ENCODE data around the gene ARF1. TPM values are rescaled to one million over a fixed set of nuclear protein-coding genes. Genes with fewer than 3 reads are reported as not detected.
A peak's percentile ranks its signal among the peaks of the same experiment; 100 is the strongest.

ARF1 gene
- total and polyA plus RNA-seq, 2 donors (not counting 1 experiment from before 2014, with no cell fraction given), result 193 to 389 TPM

DNA sequence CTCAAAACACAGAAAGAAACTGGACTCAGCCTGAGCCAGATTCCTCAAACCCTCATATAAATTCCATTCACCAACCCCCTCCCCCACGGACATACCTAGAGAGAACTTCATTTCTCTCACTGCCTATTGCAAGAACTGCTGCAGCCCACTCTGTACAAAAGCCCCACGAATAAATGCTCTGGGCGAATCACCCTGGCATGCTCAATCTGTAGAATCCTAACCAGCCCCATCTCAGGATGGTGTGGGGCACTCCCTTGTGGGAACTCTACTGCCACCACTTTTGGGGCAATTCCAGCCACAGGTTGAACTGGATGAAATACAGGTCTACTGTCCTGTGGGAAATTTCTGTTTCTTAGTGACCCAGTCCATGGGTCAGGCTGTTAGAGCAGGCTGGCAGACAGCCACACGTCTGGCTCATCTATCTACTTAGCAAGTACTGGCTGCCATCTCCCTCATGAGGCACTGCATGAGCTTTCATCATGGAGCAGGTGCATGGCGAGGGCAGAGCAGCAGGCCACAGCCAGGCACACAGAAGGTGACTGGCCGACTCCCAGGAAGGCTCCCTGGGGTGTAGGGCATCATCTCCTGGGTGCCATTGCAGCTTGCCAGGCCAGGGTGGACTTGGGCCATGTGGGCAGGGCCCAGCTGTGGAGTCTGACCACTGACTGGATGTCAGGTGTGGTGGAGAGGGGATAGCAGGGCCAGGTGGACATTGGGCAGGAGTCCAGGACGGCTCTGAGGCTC, 22.2 kb downstream of the ARF1 start:
- no peak overlapping the region for H2AFZ ChIP-seq (ENCODE audit: insufficient read depth, low read depth, low read length, poor library complexity, severe bottlenecking)
- peaks cover 34% of the 10 kb centered on the region for H3K79me2 ChIP-seq (ENCODE audit: control insufficient read depth, insufficient read depth, low read length)
- peaks cover 26% of the 10 kb centered on the region for H4K20me1 ChIP-seq (ENCODE audit: control insufficient read depth, insufficient read depth, low read length, poor library complexity, severe bottlenecking)
- Mint-ChIP-seq H3K27me3 (no peaks in the 10 kb centered on the region), H3K4me3 (peak overlapping the region; percentile 99), H3K4me1 (peaks cover 40% of the 10 kb centered on the region), H3K27ac (peak overlapping the region; percentile 73), H3K9me3 (ENCODE audit: insufficient read depth) (no peaks in the 10 kb centered on the region)
- H3K9ac ChIP-seq (ENCODE audit: low read length), result no peak overlapping the region
- no peak for TF ChIP-seq EZH2 (IDR thresholded peaks at IDR 0.05; ENCODE audit: borderline replicate concordance, insufficient read depth, low read depth, low read length, poor library complexity, severe bottlenecking)
- TF ChIP-seq, protein P1, sequence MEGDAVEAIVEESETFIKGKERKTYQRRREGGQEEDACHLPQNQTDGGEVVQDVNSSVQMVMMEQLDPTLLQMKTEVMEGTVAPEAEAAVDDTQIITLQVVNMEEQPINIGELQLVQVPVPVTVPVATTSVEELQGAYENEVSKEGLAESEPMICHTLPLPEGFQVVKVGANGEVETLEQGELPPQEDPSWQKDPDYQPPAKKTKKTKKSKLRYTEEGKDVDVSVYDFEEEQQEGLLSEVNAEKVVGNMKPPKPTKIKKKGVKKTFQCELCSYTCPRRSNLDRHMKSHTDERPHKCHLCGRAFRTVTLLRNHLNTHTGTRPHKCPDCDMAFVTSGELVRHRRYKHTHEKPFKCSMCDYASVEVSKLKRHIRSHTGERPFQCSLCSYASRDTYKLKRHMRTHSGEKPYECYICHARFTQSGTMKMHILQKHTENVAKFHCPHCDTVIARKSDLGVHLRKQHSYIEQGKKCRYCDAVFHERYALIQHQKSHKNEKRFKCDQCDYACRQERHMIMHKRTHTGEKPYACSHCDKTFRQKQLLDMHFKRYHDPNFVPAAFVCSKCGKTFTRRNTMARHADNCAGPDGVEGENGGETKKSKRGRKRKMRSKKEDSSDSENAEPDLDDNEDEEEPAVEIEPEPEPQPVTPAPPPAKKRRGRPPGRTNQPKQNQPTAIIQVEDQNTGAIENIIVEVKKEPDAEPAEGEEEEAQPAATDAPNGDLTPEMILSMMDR (IDR thresholded peaks at IDR 0.05), result no peak
- WGBS (ENCODE audit: insufficient coverage), result 84% methylated on average over 7 of the region's 7 CpGs
- peaks cover 27 to 41% of the 10 kb centered on the region in 2 donors for H3K4me1 ChIP-seq (ENCODE audit: control insufficient read depth in 2 of 2, insufficient read depth in 2 of 2, low read length in 2 of 2)
- no peak overlapping the region for H3K4me2 ChIP-seq (replicated peaks; ENCODE audit: low read depth, low read length, poor library complexity, severe bottlenecking)
- no peak overlapping the region for H3K27ac ChIP-seq (ENCODE audit: low read length in 2 of 2)
- CTCF ChIA-PET, result no interaction called here
- no peak for DNase-seq
- no peak for ATAC-seq (ENCODE audit: low read depth)
- H3K4me3 ChIP-seq (ENCODE audit: control extremely low read depth in 1 of 5, extremely low read depth in 1 of 5, insufficient read depth in 1 of 5, low read depth in 2 of 5, low read length in 4 of 5), result no peak overlapping the region
- no peaks in the 10 kb centered on the region for H3K9me3 ChIP-seq (ENCODE audit: control extremely low read depth in 1 of 3, control insufficient read depth in 2 of 3, insufficient read depth in 1 of 3, low read length in 2 of 3)
- H3K36me3 ChIP-seq (replicated peaks in 1 of 2; ENCODE audit: control extremely low read depth in 1 of 2, control insufficient read depth in 1 of 2, extremely low read depth in 1 of 2, insufficient read depth in 2 of 2, low read length in 1 of 2), result peaks cover 0 to 27% of the 10 kb centered on the region in 2 experiments
- no peaks in the 10 kb centered on the region for H3K27me3 ChIP-seq (replicated peaks in 1 of 4; ENCODE audit: control extremely low read depth in 1 of 4, control insufficient read depth in 3 of 4, insufficient read depth in 4 of 4, low read length in 3 of 4)
- intact Hi-C loops (cut with micrococcal nuclease), result loop anchor here (10.0 kb wide), 2 partner anchors 170 to 1400 kb away; partner anchors contain the start of gene NUP133
- POLR2A ChIA-PET, result interaction anchor here (0.5 to 1.5 kb wide), 3 partner anchors 23 to 61 kb away, joined by 3 to 5 read pairs (median 3); partner anchors contain the start of gene ARF1

Measured in B cell (primary cell).